ENCODE results near the gene ELAVL1. TPM values are rescaled to one million over a fixed set of nuclear protein-coding genes. Genes with fewer than 3 reads are reported as not detected.

ELAVL1 gene
- total RNA-seq, 1 donor from 2014 or later, result 76.3 TPM

- DNase-seq (ENCODE audit: extremely low read depth, low read depth, low spot score), result no peak
Observed at GRCh38 chr19:8022275-8022674, 16.8 kb upstream of the ELAVL1 start.

- no peak for DNase-seq (ENCODE audit: extremely low read depth, low read depth, low spot score)
Observed at GRCh38 chr19:8021374-8021773, 15.9 kb upstream of the ELAVL1 start.

- no peak for DNase-seq (ENCODE audit: extremely low read depth, low read depth, low spot score)
Observed at GRCh38 chr19:8020681-8021080, 15.2 kb upstream of the ELAVL1 start.

- no peak for DNase-seq (ENCODE audit: extremely low read depth, low read depth, low spot score)
Observed at GRCh38 chr19:8017808-8018207, 12.4 kb upstream of the ELAVL1 start.

- DNase-seq (ENCODE audit: extremely low read depth, low read depth, low spot score), result no peak
Observed at GRCh38 chr19:8004723-8005513, 523 bp downstream of the ELAVL1 start.

- no peak for DNase-seq (ENCODE audit: extremely low read depth, low read depth, low spot score)
Observed at GRCh38 chr19:8004001-8004400, 1.4 kb downstream of the ELAVL1 start.

- DNase-seq (ENCODE audit: extremely low read depth, low read depth, low spot score), result peak; percentile 22
Observed at GRCh38 chr19:8001995-8002849, 3.2 kb downstream of the ELAVL1 start.

- no peak for DNase-seq (ENCODE audit: extremely low read depth, low read depth, low spot score)
Observed at GRCh38 chr19:8001651-8001994, 3.8 kb downstream of the ELAVL1 start.

- DNase-seq (ENCODE audit: extremely low read depth, low read depth, low spot score), result no peak
Observed at GRCh38 chr19:8000298-8001038, 5.0 kb downstream of the ELAVL1 start.

GRCh38 chr19:7999376-7999775 lies 6.1 kb downstream of the ELAVL1 start:
- no peak for DNase-seq (ENCODE audit: extremely low read depth, low read depth, low spot score)

- DNase-seq (ENCODE audit: extremely low read depth, low read depth, low spot score), result no peak
Observed at GRCh38 chr19:7997809-7998480, 7.5 kb downstream of the ELAVL1 start.

GRCh38 chr19:7996883-7997282 lies 8.6 kb downstream of the ELAVL1 start:
- no peak for DNase-seq (ENCODE audit: extremely low read depth, low read depth, low spot score)

- DNase-seq (ENCODE audit: extremely low read depth, low read depth, low spot score), result no peak
Observed at GRCh38 chr19:7995810-7996158, 9.7 kb downstream of the ELAVL1 start.

- no peak for DNase-seq (ENCODE audit: extremely low read depth, low read depth, low spot score)
Observed at GRCh38 chr19:7994928-7995809, 10.3 kb downstream of the ELAVL1 start.

- no peak for DNase-seq (ENCODE audit: extremely low read depth, low read depth, low spot score)
Observed at GRCh38 chr19:7994114-7994513, 11.3 kb downstream of the ELAVL1 start.

GRCh38 chr19:7993560-7993959 lies 11.9 kb downstream of the ELAVL1 start:
- no peak for DNase-seq (ENCODE audit: extremely low read depth, low read depth, low spot score)

GRCh38 chr19:7992575-7992974 lies 12.9 kb downstream of the ELAVL1 start:
- no peak for DNase-seq (ENCODE audit: extremely low read depth, low read depth, low spot score)

- DNase-seq (ENCODE audit: extremely low read depth, low read depth, low spot score), result no peak
Observed at GRCh38 chr19:7989071-7989575, 16.3 kb downstream of the ELAVL1 start.

- DNase-seq (ENCODE audit: extremely low read depth, low read depth, low spot score), result no peak
Observed at GRCh38 chr19:7988307-7988706, 17.1 kb downstream of the ELAVL1 start.

Measured in glomerular endothelial cell (primary cell).